Astrocyte (in vitro differentiated cells and primary cell): Measurements from ENCODE around the gene GPATCH11.

Experiments
- EZH2 ChIP-seq: IDR thresholded peaks from 2 replicates; pipeline ENCODE4 v1.6.1; 2012; ENCODE audit warnings: mild to moderate bottlenecking, low read length, inconsistent platforms; ENCODE audit not compliant: insufficient read depth
- TF ChIP-seq, protein P1 (sequence below): IDR thresholded peaks from 2 replicates; pipeline ENCODE4 v1.5.1; 2011; ENCODE audit warnings: low read depth, mild to moderate bottlenecking, inconsistent platforms, low read length, moderate library complexity; ENCODE audit not compliant: insufficient read depth

DNA sequence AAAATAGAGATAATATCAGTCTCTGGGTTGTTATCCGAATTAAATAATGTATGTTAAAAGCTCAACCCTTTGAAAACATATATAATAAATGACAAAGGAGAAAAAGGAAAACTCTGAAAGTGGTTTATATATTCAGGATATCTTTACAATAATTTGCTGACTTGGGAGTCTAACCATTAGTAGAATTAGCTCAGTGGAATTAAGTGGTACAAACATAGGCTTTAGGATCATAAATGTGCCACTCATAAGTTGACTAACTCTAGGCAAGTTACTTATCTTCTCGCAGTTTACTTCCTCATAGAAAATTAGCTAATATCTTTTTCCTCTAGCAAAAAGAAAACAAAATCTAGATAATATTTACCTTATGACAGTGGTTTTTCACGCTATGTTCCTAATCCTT, 44.7 kb upstream of the GPATCH11 start:
- no peak for TF ChIP-seq EZH2
- TF ChIP-seq, protein P1, sequence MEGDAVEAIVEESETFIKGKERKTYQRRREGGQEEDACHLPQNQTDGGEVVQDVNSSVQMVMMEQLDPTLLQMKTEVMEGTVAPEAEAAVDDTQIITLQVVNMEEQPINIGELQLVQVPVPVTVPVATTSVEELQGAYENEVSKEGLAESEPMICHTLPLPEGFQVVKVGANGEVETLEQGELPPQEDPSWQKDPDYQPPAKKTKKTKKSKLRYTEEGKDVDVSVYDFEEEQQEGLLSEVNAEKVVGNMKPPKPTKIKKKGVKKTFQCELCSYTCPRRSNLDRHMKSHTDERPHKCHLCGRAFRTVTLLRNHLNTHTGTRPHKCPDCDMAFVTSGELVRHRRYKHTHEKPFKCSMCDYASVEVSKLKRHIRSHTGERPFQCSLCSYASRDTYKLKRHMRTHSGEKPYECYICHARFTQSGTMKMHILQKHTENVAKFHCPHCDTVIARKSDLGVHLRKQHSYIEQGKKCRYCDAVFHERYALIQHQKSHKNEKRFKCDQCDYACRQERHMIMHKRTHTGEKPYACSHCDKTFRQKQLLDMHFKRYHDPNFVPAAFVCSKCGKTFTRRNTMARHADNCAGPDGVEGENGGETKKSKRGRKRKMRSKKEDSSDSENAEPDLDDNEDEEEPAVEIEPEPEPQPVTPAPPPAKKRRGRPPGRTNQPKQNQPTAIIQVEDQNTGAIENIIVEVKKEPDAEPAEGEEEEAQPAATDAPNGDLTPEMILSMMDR, result no peak
